SK-N-SH (cell line): ENCODE results near the gene BMP5. TPM values are rescaled to one million over a fixed set of nuclear protein-coding genes. Genes with fewer than 3 reads are reported as not detected.

Source experiments
- CTCF ChIA-PET: fragments of 300-600, 350-600 bp; formaldehyde crosslinking; extraction: SDS; loops from one replicate; lab custom pipeline; 2021; lab: Yijun Ruan, JAX
- POLR2A ChIA-PET: fragments of 350-600 bp; sonication (Branson Sonifier 250); formaldehyde crosslinking; extraction: SDS; loops from one replicate; lab custom pipeline; 2020; ENCODE audit warnings: antibody characterized with exemption, inconsistent platforms; lab: Yijun Ruan, JAX
- DNase-seq: peaks from one replicate; pipeline ENCODE4 v3.0.0; 2012
- H2AFZ ChIP-seq: fragments of 200-600 bp; sonication (generic); 2 replicates; pipeline ENCODE4 v1.8.1; 2016; ENCODE audit warnings: antibody characterized with exemption, mild to moderate bottlenecking, low read depth
- H3F3A ChIP-seq: fragments of 200-600 bp; sonication (generic); replicated peaks from 2 replicates; pipeline ENCODE3; 2016; ENCODE audit warnings: antibody characterized with exemption, mild to moderate bottlenecking; ENCODE audit not compliant: insufficient read depth
- H3K27ac ChIP-seq, 2 experiments: fragments of 200-500 bp in 1 of 2; fragments of 200-600 bp in 1 of 2; sonication (Bioruptor generic) in 1 of 2; sonication (generic), shearing (Covaris generic) in 1 of 2; 2 replicates each; pipeline versions ENCODE4 v1.5.1 to v1.6.1; 2014 to 2016; ENCODE audit warnings: low read depth in 2 of 2, inconsistent platforms in 1 of 2, low read length in 1 of 2, mild to moderate bottlenecking in 1 of 2, mixed read lengths in 1 of 2
- H3K27me3 ChIP-seq: fragments of 200-600 bp; sonication (generic), shearing (Covaris generic); 2 replicates; pipeline ENCODE4 v1.6.1; 2016; ENCODE audit warnings: mixed run types; ENCODE audit not compliant: insufficient read depth
- H3K36me3 ChIP-seq, 2 experiments: fragments of 200-500 bp in 1 of 2; fragments of 200-600 bp in 1 of 2; sonication (Bioruptor generic) in 1 of 2; sonication (generic) in 1 of 2; replicated peaks in 1 of 2; 2 replicates each; pipeline versions ENCODE3 to v1.5.1; 2014 to 2016; ENCODE audit warnings: low read length in 1 of 2, mild to moderate bottlenecking in 1 of 2; ENCODE audit not compliant: insufficient read depth in 2 of 2, control insufficient read depth in 1 of 2
- H3K4me1 ChIP-seq, 2 experiments: fragments of 200-500 bp in 1 of 2; fragments of 200-600 bp in 1 of 2; sonication (Bioruptor generic) in 1 of 2; sonication (generic), shearing (Covaris generic) in 1 of 2; 2 replicates each; pipeline versions ENCODE4 v1.5.1 to v1.6.1; 2014 to 2016; ENCODE audit warnings: low read depth in 1 of 2, low read length in 1 of 2, mixed run types in 1 of 2; ENCODE audit not compliant: insufficient read depth in 2 of 2, control insufficient read depth in 1 of 2
- H3K4me2 ChIP-seq: fragments of 200-600 bp; sonication (generic), shearing (Covaris generic); 2 replicates; pipeline ENCODE4 v1.6.1; 2017; ENCODE audit warnings: mixed run types
- H3K4me3 ChIP-seq, 2 experiments: fragments of 200-500 bp in 1 of 2; fragments of 200-600 bp in 1 of 2; sonication (Bioruptor generic) in 1 of 2; sonication (generic), shearing (Covaris generic) in 1 of 2; 2 replicates each; pipeline versions ENCODE4 v1.5.1 to v1.8.1; 2014 to 2016; ENCODE audit warnings: low read depth in 2 of 2, inconsistent platforms in 1 of 2, low read length in 1 of 2, mild to moderate bottlenecking in 1 of 2, mixed read lengths in 1 of 2, moderate library complexity in 1 of 2
- H3K79me2 ChIP-seq: fragments of 200-600 bp; sonication (generic); 2 replicates; pipeline ENCODE4 v1.8.1; 2017; ENCODE audit warnings: mild to moderate bottlenecking; ENCODE audit not compliant: insufficient read depth
- H3K9ac ChIP-seq: fragments of 200-600 bp; sonication (generic); 2 replicates; pipeline ENCODE4 v1.6.1; 2017; ENCODE audit warnings: mixed run types
- H3K9me2 ChIP-seq: fragments of 200-600 bp; sonication (generic); 2 replicates; pipeline ENCODE4 v1.6.1; 2017; ENCODE audit warnings: mixed run types
- H3K9me3 ChIP-seq: fragments of 200-600 bp; sonication (generic); 2 replicates; pipeline ENCODE4 v1.6.1; 2017; ENCODE audit warnings: mixed run types, mild to moderate bottlenecking, moderate library complexity
- H4K20me1 ChIP-seq: fragments of 200-600 bp; sonication (generic); 2 replicates; pipeline ENCODE4 v1.6.1; 2017; ENCODE audit warnings: mild to moderate bottlenecking, mixed run types; ENCODE audit not compliant: insufficient read depth
- EP300 ChIP-seq, 2 experiments: IDR thresholded peaks; 2 replicates each; pipeline versions ENCODE4 v1.4.0 to v1.6.1; 2012; ENCODE audit warnings: borderline replicate concordance in 1 of 2, low read depth in 1 of 2, low read length in 1 of 2
- EZH2phosphoT487 ChIP-seq: fragments of 200-600 bp; sonication (generic); IDR thresholded peaks from 2 replicates; pipeline ENCODE4 v1.6.1; 2017; ENCODE audit warnings: low read depth, mixed run types, mild to moderate bottlenecking, antibody characterized with exemption, moderate library complexity, borderline replicate concordance
- JUND ChIP-seq: IDR thresholded peaks from 2 replicates; pipeline ENCODE4 v1.4.0; 2012
- MEF2A ChIP-seq: IDR thresholded peaks from 2 replicates; pipeline ENCODE4 v1.4.0; 2012; ENCODE audit warnings: low read depth, borderline replicate concordance
- NFIC ChIP-seq: IDR thresholded peaks from 2 replicates; pipeline ENCODE4 v1.4.0; 2012; ENCODE audit warnings: borderline replicate concordance
- RAD21 ChIP-seq: IDR thresholded peaks from 2 replicates; pipeline ENCODE4 v1.6.1; 2012; ENCODE audit warnings: mild to moderate bottlenecking, low read length
- REST ChIP-seq: IDR thresholded peaks from 2 replicates; pipeline ENCODE4 v1.6.1; 2012; ENCODE audit warnings: mild to moderate bottlenecking, low read depth, low read length, moderate library complexity
- SIN3A ChIP-seq: IDR thresholded peaks from 2 replicates; pipeline ENCODE4 v1.6.1; 2012; ENCODE audit warnings: low read depth, mild to moderate bottlenecking, low read length, moderate library complexity, borderline replicate concordance
- SMC3 ChIP-seq: IDR thresholded peaks from 2 replicates; pipeline ENCODE4 v1.6.1; 2012; ENCODE audit warnings: low read depth, low read length, improper control_type of control experiment
- TAF1 ChIP-seq: IDR thresholded peaks from 2 replicates; pipeline ENCODE4 v1.6.1; 2012; ENCODE audit warnings: low read depth, mild to moderate bottlenecking, low read length, moderate library complexity, borderline replicate concordance
- WGBS: methylation state at CpG from one replicate; pipeline ENCODE4 v1.1.6; 2017; ENCODE audit warnings: low lambda C conversion rate; 5-methylcytosine and 5-hydroxymethylcytosine counted together
- polyA plus RNA-seq, 3 experiments: library from polyadenylated mRNA; depleted of rRNA; stranded (reverse); fragments of >200 nt; gene quantifications; 2 replicates each; pipeline ENCODE4 v1.2.3, GENCODE V29; 2012
- TF ChIP-seq, protein P1 (sequence below): IDR thresholded peaks from 2 replicates; pipeline ENCODE4 v1.4.0; 2012; ENCODE audit warnings: low read depth, borderline replicate concordance
- TF ChIP-seq, protein P2 (sequence below): fragments of 200-600 bp; sonication (generic); IDR thresholded peaks from 2 replicates; pipeline ENCODE4 v1.6.1; 2017; ENCODE audit warnings: antibody characterized with exemption, mild to moderate bottlenecking, moderate library complexity
- TF ChIP-seq, protein P3 (sequence below): IDR thresholded peaks from 2 replicates; pipeline ENCODE4 v1.4.0; 2012; ENCODE audit warnings: low read depth, borderline replicate concordance

The BMP5 gene
- polyA plus RNA-seq, 1 of the 3 experiments (the other 2 are of a cell fraction) = 0.05 TPM

- TF ChIP-seq, protein P1, sequence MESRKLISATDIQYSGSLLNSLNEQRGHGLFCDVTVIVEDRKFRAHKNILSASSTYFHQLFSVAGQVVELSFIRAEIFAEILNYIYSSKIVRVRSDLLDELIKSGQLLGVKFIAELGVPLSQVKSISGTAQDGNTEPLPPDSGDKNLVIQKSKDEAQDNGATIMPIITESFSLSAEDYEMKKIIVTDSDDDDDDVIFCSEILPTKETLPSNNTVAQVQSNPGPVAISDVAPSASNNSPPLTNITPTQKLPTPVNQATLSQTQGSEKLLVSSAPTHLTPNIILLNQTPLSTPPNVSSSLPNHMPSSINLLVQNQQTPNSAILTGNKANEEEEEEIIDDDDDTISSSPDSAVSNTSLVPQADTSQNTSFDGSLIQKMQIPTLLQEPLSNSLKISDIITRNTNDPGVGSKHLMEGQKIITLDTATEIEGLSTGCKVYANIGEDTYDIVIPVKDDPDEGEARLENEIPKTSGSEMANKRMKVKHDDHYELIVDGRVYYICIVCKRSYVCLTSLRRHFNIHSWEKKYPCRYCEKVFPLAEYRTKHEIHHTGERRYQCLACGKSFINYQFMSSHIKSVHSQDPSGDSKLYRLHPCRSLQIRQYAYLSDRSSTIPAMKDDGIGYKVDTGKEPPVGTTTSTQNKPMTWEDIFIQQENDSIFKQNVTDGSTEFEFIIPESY = no peak
- no peak for TF ChIP-seq JUND
- TF ChIP-seq SIN3A = no peak
- TF ChIP-seq, protein P2, sequence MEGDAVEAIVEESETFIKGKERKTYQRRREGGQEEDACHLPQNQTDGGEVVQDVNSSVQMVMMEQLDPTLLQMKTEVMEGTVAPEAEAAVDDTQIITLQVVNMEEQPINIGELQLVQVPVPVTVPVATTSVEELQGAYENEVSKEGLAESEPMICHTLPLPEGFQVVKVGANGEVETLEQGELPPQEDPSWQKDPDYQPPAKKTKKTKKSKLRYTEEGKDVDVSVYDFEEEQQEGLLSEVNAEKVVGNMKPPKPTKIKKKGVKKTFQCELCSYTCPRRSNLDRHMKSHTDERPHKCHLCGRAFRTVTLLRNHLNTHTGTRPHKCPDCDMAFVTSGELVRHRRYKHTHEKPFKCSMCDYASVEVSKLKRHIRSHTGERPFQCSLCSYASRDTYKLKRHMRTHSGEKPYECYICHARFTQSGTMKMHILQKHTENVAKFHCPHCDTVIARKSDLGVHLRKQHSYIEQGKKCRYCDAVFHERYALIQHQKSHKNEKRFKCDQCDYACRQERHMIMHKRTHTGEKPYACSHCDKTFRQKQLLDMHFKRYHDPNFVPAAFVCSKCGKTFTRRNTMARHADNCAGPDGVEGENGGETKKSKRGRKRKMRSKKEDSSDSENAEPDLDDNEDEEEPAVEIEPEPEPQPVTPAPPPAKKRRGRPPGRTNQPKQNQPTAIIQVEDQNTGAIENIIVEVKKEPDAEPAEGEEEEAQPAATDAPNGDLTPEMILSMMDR = no peak
- TF ChIP-seq EP300 (IDR thresholded peaks at IDR 0.05; ENCODE audit: borderline replicate concordance in 1 of 2, low read depth in 1 of 2, low read length in 1 of 2) = no peak
- TF ChIP-seq RAD21 = no peak
- no peak for TF ChIP-seq MEF2A
Measured at GRCh38 chr6:55748880-55749279, 126.5 kb downstream of the BMP5 start (continued).

DNA sequence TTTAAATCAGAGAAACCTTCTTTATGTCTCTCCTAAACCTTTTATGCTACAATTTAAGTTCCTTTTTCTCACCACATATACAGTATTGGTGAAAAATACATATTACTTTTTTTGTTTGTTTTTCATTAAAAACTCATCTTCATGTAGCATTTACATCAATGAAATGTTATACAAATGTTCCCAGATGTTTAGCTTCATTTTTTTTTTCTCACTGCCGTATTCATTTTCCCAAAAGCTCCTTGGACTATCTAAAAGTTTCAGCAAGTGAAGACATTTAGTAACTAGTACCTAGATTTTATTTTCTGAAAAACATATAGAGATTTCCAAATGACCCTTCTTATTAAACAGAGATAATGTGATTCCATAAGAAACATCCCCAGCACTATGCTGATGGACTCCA, 128.9 kb downstream of the BMP5 start:
- POLR2A ChIA-PET = no interaction called here
- no peak for DNase-seq
- no peak overlapping the region for H3K27ac ChIP-seq
- no peak for TF ChIP-seq MEF2A
- TF ChIP-seq, protein P3, sequence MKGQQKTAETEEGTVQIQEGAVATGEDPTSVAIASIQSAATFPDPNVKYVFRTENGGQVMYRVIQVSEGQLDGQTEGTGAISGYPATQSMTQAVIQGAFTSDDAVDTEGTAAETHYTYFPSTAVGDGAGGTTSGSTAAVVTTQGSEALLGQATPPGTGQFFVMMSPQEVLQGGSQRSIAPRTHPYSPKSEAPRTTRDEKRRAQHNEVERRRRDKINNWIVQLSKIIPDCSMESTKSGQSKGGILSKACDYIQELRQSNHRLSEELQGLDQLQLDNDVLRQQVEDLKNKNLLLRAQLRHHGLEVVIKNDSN = no peak
- TF ChIP-seq RAD21 = no peak
- TF ChIP-seq, protein P1 = no peak
- no peaks in the 10 kb centered on the region for H3K36me3 ChIP-seq
- H3F3A ChIP-seq = no peaks in the 10 kb centered on the region
- H3K4me3 ChIP-seq = no peak overlapping the region
- 32% methylated on average over 1 of the region's 1 CpG for WGBS
- no peaks in the 10 kb centered on the region for H3K27me3 ChIP-seq
- H3K9me3 ChIP-seq = no peaks in the 10 kb centered on the region
- no peak overlapping the region for H3K9ac ChIP-seq
- no peaks in the 10 kb centered on the region for H4K20me1 ChIP-seq
- H3K79me2 ChIP-seq = no peaks in the 10 kb centered on the region
- no peaks in the 10 kb centered on the region for H3K4me1 ChIP-seq
- H3K9me2 ChIP-seq = no peaks in the 10 kb centered on the region
- CTCF ChIA-PET = no interaction called here
- H2AFZ ChIP-seq = no peak overlapping the region
- H3K4me2 ChIP-seq = no peak overlapping the region

GRCh38 chr6:55734256-55734655, 141.1 kb downstream of the BMP5 start:
- no peaks in the 10 kb centered on the region for H3K9me2 ChIP-seq
- no peak overlapping the region for H3K4me3 ChIP-seq
- CTCF ChIA-PET = no interaction called here
- no peaks in the 10 kb centered on the region for H3K9me3 ChIP-seq
- no peaks in the 10 kb centered on the region for H3K4me1 ChIP-seq
- no peak overlapping the region for H2AFZ ChIP-seq
- H3K4me2 ChIP-seq = no peak overlapping the region
- H3K27ac ChIP-seq = no peak overlapping the region
- POLR2A ChIA-PET = no interaction called here
- H4K20me1 ChIP-seq = no peaks in the 10 kb centered on the region
- H3K36me3 ChIP-seq = no peaks in the 10 kb centered on the region
- DNase-seq = no peak
- H3K79me2 ChIP-seq = no peaks in the 10 kb centered on the region
- no peaks in the 10 kb centered on the region for H3F3A ChIP-seq
- H3K27me3 ChIP-seq = no peaks in the 10 kb centered on the region
- no peak overlapping the region for H3K9ac ChIP-seq
- TF ChIP-seq SMC3 = no peak
- no peak for TF ChIP-seq REST
- TF ChIP-seq, protein P3 = no peak
- no peak for TF ChIP-seq TAF1
- TF ChIP-seq EZH2phosphoT487 = no peak
- no peak for TF ChIP-seq NFIC
